Panc1 (cell line): ENCODE results near the gene CLECL1.

ENCODE experiments used
- CTCF ChIP-seq: fragments of 450-650 bp; IDR thresholded peaks from 2 replicates; pipeline ENCODE4 v1.5.1; 2017; ENCODE audit warnings: mild to moderate bottlenecking
- POLR2AphosphoS5 ChIP-seq: IDR thresholded peaks from 2 replicates; pipeline ENCODE4 v1.6.1; 2012; ENCODE audit warnings: mild to moderate bottlenecking, low read depth, low read length, moderate library complexity
- REST ChIP-seq, 2 experiments: IDR thresholded peaks; 2 replicates each; pipeline ENCODE4 v1.6.1; 2011 to 2012; ENCODE audit warnings: low read depth in 2 of 2, control low read depth in 1 of 2, low read length in 1 of 2, mild to moderate bottlenecking in 1 of 2, moderate library complexity in 1 of 2; ENCODE audit not compliant: insufficient read depth in 1 of 2
- SIN3A ChIP-seq: IDR thresholded peaks from 2 replicates; pipeline ENCODE4 v1.6.1; 2012; ENCODE audit warnings: low read depth, mild to moderate bottlenecking, low read length, moderate library complexity, borderline replicate concordance; ENCODE audit not compliant: insufficient read depth
- TCF7L2 ChIP-seq: IDR thresholded peaks from 2 replicates; pipeline ENCODE4 v1.6.1; 2011; ENCODE audit warnings: mild to moderate bottlenecking, low read depth, low read length, inconsistent platforms

GRCh38 chr12:9699898-9700605 lies 32.8 kb downstream of the CLECL1 start:
- TF ChIP-seq TCF7L2 = no peak
- TF ChIP-seq CTCF = no peak
- no peak for TF ChIP-seq POLR2AphosphoS5
- TF ChIP-seq REST (IDR thresholded peaks at IDR 0.05; ENCODE audit: insufficient read depth in 1 of 2, low read depth in 2 of 2, low read length in 1 of 2) = no peak
- TF ChIP-seq SIN3A = no peak
